WTC11 (cell line): ENCODE data around the gene NPAT.

ENCODE experiments used
- ATF2 ChIP-seq: sonication (generic); formaldehyde crosslinking; IDR thresholded peaks from 2 replicates; pipeline ENCODE4 v1.8.1; 2022; ENCODE audit warnings: low read depth, missing genetic modification reagents, borderline replicate concordance
- ATF3 ChIP-seq: sonication (generic); formaldehyde crosslinking; conservative IDR thresholded peaks from 2 replicates; pipeline ENCODE4 v1.8.1; 2022; ENCODE audit warnings: mild to moderate bottlenecking, missing genetic modification reagents
- CTCF ChIP-seq: fragments of 200-600 bp; IDR thresholded peaks from 2 replicates; pipeline ENCODE4 v1.8.0; 2022; ENCODE audit warnings: antibody characterized with exemption
- ERG ChIP-seq: fragments of 250-450 bp; sonication (Bioruptor Pico); IDR thresholded peaks from 2 replicates; pipeline ENCODE4 v1.8.0; 2021; ENCODE audit warnings: mild to moderate bottlenecking
- JUN ChIP-seq: sonication (generic); formaldehyde crosslinking; IDR thresholded peaks from 2 replicates; pipeline ENCODE4 v1.8.0; 2023; ENCODE audit warnings: mild to moderate bottlenecking, missing genetic modification reagents
- NFYB ChIP-seq: sonication (generic); formaldehyde crosslinking; conservative IDR thresholded peaks from 2 replicates; pipeline ENCODE4 v1.8.0; 2022; ENCODE audit warnings: low read depth, missing genetic modification reagents
- USF2 ChIP-seq: sonication (generic); formaldehyde crosslinking; IDR thresholded peaks from 2 replicates; pipeline ENCODE4 v1.8.1; 2023; ENCODE audit warnings: mild to moderate bottlenecking, missing genetic modification reagents, moderate library complexity
- ZNF138 ChIP-seq: sonication (generic); formaldehyde crosslinking; conservative IDR thresholded peaks from 2 replicates; pipeline ENCODE4 v1.8.1; 2022; ENCODE audit warnings: mild to moderate bottlenecking, moderate library complexity, missing genetic modification reagents
- ZNF232 ChIP-seq: sonication (generic); formaldehyde crosslinking; IDR thresholded peaks from 2 replicates; pipeline ENCODE4 v1.8.0; 2022; ENCODE audit warnings: mild to moderate bottlenecking, missing genetic modification reagents

- no peak for TF ChIP-seq CTCF
- TF ChIP-seq ZNF232 (CRISPR knock-in tag), result no peak
- TF ChIP-seq ERG (CRISPR knock-in tag), result no peak
- TF ChIP-seq JUN (CRISPR knock-in tag), result no peak
- no peak for TF ChIP-seq ATF2 (CRISPR knock-in tag)
- TF ChIP-seq ZNF138, result no peak
- no peak for TF ChIP-seq NFYB (CRISPR knock-in tag)
- TF ChIP-seq ATF3 (CRISPR knock-in tag), result no peak
- TF ChIP-seq USF2 (CRISPR knock-in tag), result no peak
These were observed 90.4 kb downstream of the NPAT start for GRCh38 chr11:108131993-108132392.
